K562 (cell line): Measurements from ENCODE around the gene CPT1C. TPM values are rescaled to one million over a fixed set of nuclear protein-coding genes. Genes with fewer than 3 reads are reported as not detected.

ENCODE experiments used
- ATF7 ChIP-seq: fragments of 450-650 bp; IDR thresholded peaks from 2 replicates; pipeline ENCODE4 v1.7.1; 2014; ENCODE audit warnings: mild to moderate bottlenecking, moderate library complexity
- CBFB ChIP-seq: sonication (generic); formaldehyde crosslinking; IDR thresholded peaks from 2 replicates; pipeline ENCODE4 v1.4.0; 2020; ENCODE audit warnings: mild to moderate bottlenecking, missing genetic modification reagents
- CHCHD3 ChIP-seq: fragments of 250-450 bp; sonication (Bioruptor Pico); IDR thresholded peaks from 2 replicates; pipeline ENCODE4 v2.1.2; 2022; ENCODE audit warnings: mild to moderate bottlenecking
- CTBP1 ChIP-seq: fragments of 450-650 bp; IDR thresholded peaks from 2 replicates; pipeline ENCODE4 v1.6.1; 2016; ENCODE audit warnings: borderline replicate concordance
- EWSR1 ChIP-seq: fragments of 450-650 bp; IDR thresholded peaks from 2 replicates; pipeline ENCODE4 v1.6.1; 2018; ENCODE audit warnings: borderline replicate concordance, mild to moderate bottlenecking, low read depth, moderate library complexity; ENCODE audit not compliant: partially characterized antibody
- GABPB2 ChIP-seq: fragments of 250-450 bp; sonication (Bioruptor Pico); conservative IDR thresholded peaks from 2 replicates; pipeline ENCODE4 v1.5.1; 2021; ENCODE audit warnings: mild to moderate bottlenecking
- KLF16 ChIP-seq: IDR thresholded peaks from 2 replicates; pipeline ENCODE4 v1.6.1; 2016; ENCODE audit warnings: antibody characterized with exemption
- MYC ChIP-seq, 2 experiments: fragments of 250-450 bp in 1 of 2; sonication (Bioruptor Pico) in 1 of 2; IDR thresholded peaks; 2 replicates each; pipeline versions ENCODE4 v1.5.1 to v1.6.1; 2012 to 2021; ENCODE audit warnings: low read depth in 2 of 2, borderline replicate concordance in 1 of 2, improper control_type of control experiment in 1 of 2, low read length in 1 of 2, mild to moderate bottlenecking in 1 of 2, moderate library complexity in 1 of 2
- PTBP1 ChIP-seq: fragments of 200-400 bp; formaldehyde crosslinking; IDR thresholded peaks from 2 replicates; pipeline ENCODE4 v1.6.1; 2017; ENCODE audit warnings: low read depth, low read length
- RCOR1 ChIP-seq, 2 experiments: IDR thresholded peaks; 2 replicates each; pipeline ENCODE4 v1.6.1; 2012; ENCODE audit warnings: low read depth in 2 of 2, low read length in 2 of 2, borderline replicate concordance in 1 of 2, improper control_type of control experiment in 1 of 2
- RFX1 ChIP-seq: fragments of 450-650 bp; IDR thresholded peaks from 2 replicates; pipeline ENCODE4 v1.6.1; 2016; ENCODE audit warnings: mild to moderate bottlenecking, moderate library complexity
- THAP7 ChIP-seq: fragments of 250-450 bp; sonication (Bioruptor Pico); IDR thresholded peaks from 2 replicates; pipeline ENCODE4 v1.5.0; 2021
- ZNF24 ChIP-seq: fragments of 450-650 bp; IDR thresholded peaks from 2 replicates; pipeline ENCODE4 v1.6.1; 2016
- ZNF644 ChIP-seq: fragments of 200-800 bp; sonication (Bioruptor generic); IDR thresholded peaks from 2 replicates; pipeline ENCODE4 v1.6.1; 2016; ENCODE audit warnings: low read depth, missing genetic modification characterization, missing compliant biosample characterization
- polyA plus RNA-seq, 8 experiments: library from polyadenylated mRNA; depleted of rRNA in 4 of 8; stranded (reverse) in 5 of 8; unstranded in 3 of 8; fragments of >200 nt; fragmentation: Nextera tagmentation in 2 of 8; fragmentation: Illumina TruSeq in 1 of 8; extraction: Ambion mirVana in 2 of 8; extraction: Trizol in 1 of 8; gene quantifications; 2 replicates each; pipeline versions ENCODE4 v1.2.1 to v1.2.3, GENCODE V29; 2011 to 2014; ENCODE audit warnings: inconsistent platforms in 1 of 8, missing spikeins in 1 of 8
- total RNA-seq, 7 experiments: library from RNA; depleted of rRNA in 6 of 7; stranded (reverse); fragments of >200 nt in 6 of 7; fragmentation: Illumina TruSeq in 2 of 7; extraction: Trizol in 2 of 7; gene quantifications; 2 replicates each; pipeline versions ENCODE4 v1.2.1 to v1.2.3, GENCODE V29; 2011 to 2021; ENCODE audit warnings: low replicate concordance in 1 of 7
- TF ChIP-seq, protein P1 (sequence below): sonication (generic); formaldehyde crosslinking; IDR thresholded peaks from 2 replicates; pipeline ENCODE4 v1.8.1; 2023; ENCODE audit warnings: missing genetic modification reagents, mild to moderate bottlenecking, borderline replicate concordance
- TF ChIP-seq, protein P2 (sequence below): sonication (generic); IDR thresholded peaks from 2 replicates; pipeline ENCODE4 v1.6.1; 2016
- TF ChIP-seq, protein P3 (sequence below), 2 experiments: fragments of 250-450 bp in 1 of 2; fragments of 450-650 bp in 1 of 2; sonication (Bioruptor Pico) in 1 of 2; IDR thresholded peaks; 2 replicates each; pipeline versions ENCODE4 v1.6.1 to v1.8.0; 2016 to 2021; ENCODE audit warnings: mild to moderate bottlenecking in 2 of 2, moderate library complexity in 2 of 2, missing compliant biosample characterization in 1 of 2, missing genetic modification characterization in 1 of 2

Gene CPT1C
- total and polyA plus RNA-seq, 9 of the 15 experiments (the other 6 are each of a cell fraction or from before 2014, with no cell fraction given), result 1.9 to 12.3 (median 3.0) TPM

- TF ChIP-seq, protein P1, sequence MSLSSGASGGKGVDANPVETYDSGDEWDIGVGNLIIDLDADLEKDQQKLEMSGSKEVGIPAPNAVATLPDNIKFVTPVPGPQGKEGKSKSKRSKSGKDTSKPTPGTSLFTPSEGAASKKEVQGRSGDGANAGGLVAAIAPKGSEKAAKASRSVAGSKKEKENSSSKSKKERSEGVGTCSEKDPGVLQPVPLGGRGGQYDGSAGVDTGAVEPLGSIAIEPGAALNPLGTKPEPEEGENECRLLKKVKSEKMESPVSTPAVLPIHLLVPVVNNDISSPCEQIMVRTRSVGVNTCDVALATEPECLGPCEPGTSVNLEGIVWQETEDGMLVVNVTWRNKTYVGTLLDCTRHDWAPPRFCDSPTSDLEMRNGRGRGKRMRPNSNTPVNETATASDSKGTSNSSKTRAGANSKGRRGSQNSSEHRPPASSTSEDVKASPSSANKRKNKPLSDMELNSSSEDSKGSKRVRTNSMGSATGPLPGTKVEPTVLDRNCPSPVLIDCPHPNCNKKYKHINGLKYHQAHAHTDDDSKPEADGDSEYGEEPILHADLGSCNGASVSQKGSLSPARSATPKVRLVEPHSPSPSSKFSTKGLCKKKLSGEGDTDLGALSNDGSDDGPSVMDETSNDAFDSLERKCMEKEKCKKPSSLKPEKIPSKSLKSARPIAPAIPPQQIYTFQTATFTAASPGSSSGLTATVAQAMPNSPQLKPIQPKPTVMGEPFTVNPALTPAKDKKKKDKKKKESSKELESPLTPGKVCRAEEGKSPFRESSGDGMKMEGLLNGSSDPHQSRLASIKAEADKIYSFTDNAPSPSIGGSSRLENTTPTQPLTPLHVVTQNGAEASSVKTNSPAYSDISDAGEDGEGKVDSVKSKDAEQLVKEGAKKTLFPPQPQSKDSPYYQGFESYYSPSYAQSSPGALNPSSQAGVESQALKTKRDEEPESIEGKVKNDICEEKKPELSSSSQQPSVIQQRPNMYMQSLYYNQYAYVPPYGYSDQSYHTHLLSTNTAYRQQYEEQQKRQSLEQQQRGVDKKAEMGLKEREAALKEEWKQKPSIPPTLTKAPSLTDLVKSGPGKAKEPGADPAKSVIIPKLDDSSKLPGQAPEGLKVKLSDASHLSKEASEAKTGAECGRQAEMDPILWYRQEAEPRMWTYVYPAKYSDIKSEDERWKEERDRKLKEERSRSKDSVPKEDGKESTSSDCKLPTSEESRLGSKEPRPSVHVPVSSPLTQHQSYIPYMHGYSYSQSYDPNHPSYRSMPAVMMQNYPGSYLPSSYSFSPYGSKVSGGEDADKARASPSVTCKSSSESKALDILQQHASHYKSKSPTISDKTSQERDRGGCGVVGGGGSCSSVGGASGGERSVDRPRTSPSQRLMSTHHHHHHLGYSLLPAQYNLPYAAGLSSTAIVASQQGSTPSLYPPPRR (CRISPR knock-in tag), result no peak
- TF ChIP-seq RCOR1 (IDR thresholded peaks at IDR 0.05; ENCODE audit: borderline replicate concordance in 1 of 2, low read depth in 2 of 2, low read length in 2 of 2) (peak in 1 of 2 experiments; percentile 12; a peak in 1 of 4 replicates), GABPB2 (CRISPR knock-in tag) (no peak), CBFB (CRISPR knock-in tag) (peak; percentile 28; the same call in 1 of the 2 replicates), CHCHD3 (CRISPR knock-in tag) (no peak), THAP7 (CRISPR knock-in tag) (no peak), PTBP1 (0 out of 2 replicates have a peak, but pooled peaks have one; percentile 50), MYC (IDR thresholded peaks at IDR 0.05; ENCODE audit: low read depth, low read length) (no peak), MYC (CRISPR knock-in tag; IDR thresholded peaks at IDR 0.05; ENCODE audit: borderline replicate concordance, low read depth) (no peak), KLF16 (peak; percentile 59; the same call in 1 of the 2 replicates), ATF7 (peak; percentile 43; the same call in 1 of the 2 replicates), ZNF24 (no peak), ZNF644 (no peak), EWSR1 (no peak), CTBP1 (no peak; the same call in 1 of the 2 replicates), RFX1 (peak; percentile 90)
- TF ChIP-seq, protein P2, sequence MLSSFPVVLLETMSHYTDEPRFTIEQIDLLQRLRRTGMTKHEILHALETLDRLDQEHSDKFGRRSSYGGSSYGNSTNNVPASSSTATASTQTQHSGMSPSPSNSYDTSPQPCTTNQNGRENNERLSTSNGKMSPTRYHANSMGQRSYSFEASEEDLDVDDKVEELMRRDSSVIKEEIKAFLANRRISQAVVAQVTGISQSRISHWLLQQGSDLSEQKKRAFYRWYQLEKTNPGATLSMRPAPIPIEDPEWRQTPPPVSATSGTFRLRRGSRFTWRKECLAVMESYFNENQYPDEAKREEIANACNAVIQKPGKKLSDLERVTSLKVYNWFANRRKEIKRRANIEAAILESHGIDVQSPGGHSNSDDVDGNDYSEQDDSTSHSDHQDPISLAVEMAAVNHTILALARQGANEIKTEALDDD, result no peak
- TF ChIP-seq, protein P3, sequence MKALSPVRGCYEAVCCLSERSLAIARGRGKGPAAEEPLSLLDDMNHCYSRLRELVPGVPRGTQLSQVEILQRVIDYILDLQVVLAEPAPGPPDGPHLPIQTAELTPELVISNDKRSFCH (CRISPR knock-in tag; IDR thresholded peaks at IDR 0.05), result no peak
- TF ChIP-seq, protein P3 (tag; IDR thresholded peaks at IDR 0.05), result no peak; the same call in 1 of the 2 replicates
These were observed 10.2 kb upstream of the CPT1C start (continued) for GRCh38 chr19:49680421-49681351.
